Measurements from ENCODE around the gene SLC38A8. TPM values are rescaled to one million over a fixed set of nuclear protein-coding genes. Genes with fewer than 3 reads are reported as not detected.

The SLC38A8 gene
- total RNA-seq, 2 donors from 2014 or later, result not detected

DNA sequence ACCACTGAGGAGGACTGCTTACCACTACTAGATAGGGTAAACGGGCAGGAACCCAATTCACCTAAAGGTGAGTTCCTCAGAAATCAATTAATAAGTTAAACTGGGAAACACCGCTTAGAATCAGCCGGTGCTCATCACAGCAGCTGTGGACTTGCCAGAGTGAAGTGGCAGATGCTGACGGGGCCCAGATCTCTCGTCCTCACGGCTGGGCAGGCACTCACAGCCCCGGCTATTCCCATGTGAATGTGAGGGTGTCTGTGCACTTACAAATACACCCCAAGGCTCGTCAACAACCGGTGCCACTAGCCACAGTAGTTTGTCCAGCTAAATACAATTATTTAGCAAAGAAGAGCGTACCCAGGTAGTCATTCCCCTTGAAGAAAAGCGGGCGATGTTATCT lies 44.4 kb upstream of the SLC38A8 start:
- DNase-seq (ENCODE audit: low spot score), result no peak
- Histone ChIP-seq H3K27ac (peak overlapping the region; percentile 76 to 85), H3K9me3 (no peaks in the 10 kb centered on the region), H3K4me3 (no peak overlapping the region), H3K36me3 (peaks cover 77% of the 10 kb centered on the region), H3K27me3 (no peaks in the 10 kb centered on the region), H3K4me1 (peaks cover 0 to 29% of the 10 kb centered on the region in 2 donors)
- TF ChIP-seq, protein P1, sequence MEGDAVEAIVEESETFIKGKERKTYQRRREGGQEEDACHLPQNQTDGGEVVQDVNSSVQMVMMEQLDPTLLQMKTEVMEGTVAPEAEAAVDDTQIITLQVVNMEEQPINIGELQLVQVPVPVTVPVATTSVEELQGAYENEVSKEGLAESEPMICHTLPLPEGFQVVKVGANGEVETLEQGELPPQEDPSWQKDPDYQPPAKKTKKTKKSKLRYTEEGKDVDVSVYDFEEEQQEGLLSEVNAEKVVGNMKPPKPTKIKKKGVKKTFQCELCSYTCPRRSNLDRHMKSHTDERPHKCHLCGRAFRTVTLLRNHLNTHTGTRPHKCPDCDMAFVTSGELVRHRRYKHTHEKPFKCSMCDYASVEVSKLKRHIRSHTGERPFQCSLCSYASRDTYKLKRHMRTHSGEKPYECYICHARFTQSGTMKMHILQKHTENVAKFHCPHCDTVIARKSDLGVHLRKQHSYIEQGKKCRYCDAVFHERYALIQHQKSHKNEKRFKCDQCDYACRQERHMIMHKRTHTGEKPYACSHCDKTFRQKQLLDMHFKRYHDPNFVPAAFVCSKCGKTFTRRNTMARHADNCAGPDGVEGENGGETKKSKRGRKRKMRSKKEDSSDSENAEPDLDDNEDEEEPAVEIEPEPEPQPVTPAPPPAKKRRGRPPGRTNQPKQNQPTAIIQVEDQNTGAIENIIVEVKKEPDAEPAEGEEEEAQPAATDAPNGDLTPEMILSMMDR (IDR thresholded peaks at IDR 0.05), result no peak

DNA sequence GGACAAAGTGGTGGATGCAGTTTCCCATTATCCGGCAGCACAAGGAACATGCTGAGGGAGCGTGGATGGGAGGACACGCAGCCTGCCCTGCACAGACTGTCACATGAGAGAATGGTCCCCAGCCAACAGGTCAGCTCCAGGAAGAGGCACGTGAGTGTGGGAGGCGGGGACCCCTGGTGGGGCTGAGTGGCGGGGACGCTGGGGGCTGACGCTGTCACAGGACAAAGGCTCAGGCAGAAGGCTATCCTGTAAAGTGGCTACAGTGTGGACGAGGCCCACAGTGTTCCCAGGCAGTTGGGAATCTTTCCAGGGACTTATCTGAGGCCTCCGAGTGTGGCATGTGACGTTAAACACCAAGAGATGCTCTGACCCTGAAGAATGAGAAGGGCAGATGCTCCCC lies 43.7 kb upstream of the SLC38A8 start:
- Histone ChIP-seq H3K36me3 (peaks cover 77% of the 10 kb centered on the region), H3K27ac (peak overlapping the region; percentile 84 to 85), H3K27me3 (no peaks in the 10 kb centered on the region), H3K4me1 (peaks cover 0 to 26% of the 10 kb centered on the region in 2 donors), H3K9me3 (no peaks in the 10 kb centered on the region), H3K4me3 (no peak overlapping the region)
- DNase-seq (ENCODE audit: low spot score), result no peak
- TF ChIP-seq, protein P1 (IDR thresholded peaks at IDR 0.05), result no peak

DNA sequence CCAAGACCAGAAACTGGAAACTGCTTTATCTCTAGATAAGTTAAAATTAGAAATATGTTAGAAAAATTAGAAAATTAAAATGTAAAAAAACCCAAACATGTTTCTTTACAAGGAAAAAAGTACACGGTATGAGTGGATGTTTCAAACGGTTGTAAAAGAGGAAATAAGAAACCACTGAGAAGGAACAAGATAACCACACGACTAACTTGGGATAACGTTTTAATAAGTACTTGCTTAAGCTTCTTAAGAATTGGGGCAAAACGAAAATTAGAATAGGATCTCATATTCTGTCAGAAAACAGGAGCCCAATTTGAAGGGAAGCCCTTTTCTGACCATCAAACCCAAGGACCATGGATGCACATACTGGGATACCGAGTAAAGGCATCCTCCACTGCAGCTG lies 43.2 kb upstream of the SLC38A8 start:
- Histone ChIP-seq H3K4me3 (no peak overlapping the region), H3K27me3 (no peaks in the 10 kb centered on the region), H3K9me3 (no peaks in the 10 kb centered on the region), H3K27ac (peak overlapping the region; percentile 84 to 85), H3K36me3 (peaks cover 77% of the 10 kb centered on the region), H3K4me1 (peaks cover 0 to 31% of the 10 kb centered on the region in 2 donors)
- no peak for DNase-seq (ENCODE audit: low spot score)
- TF ChIP-seq, protein P1 (IDR thresholded peaks at IDR 0.05), result no peak

DNA sequence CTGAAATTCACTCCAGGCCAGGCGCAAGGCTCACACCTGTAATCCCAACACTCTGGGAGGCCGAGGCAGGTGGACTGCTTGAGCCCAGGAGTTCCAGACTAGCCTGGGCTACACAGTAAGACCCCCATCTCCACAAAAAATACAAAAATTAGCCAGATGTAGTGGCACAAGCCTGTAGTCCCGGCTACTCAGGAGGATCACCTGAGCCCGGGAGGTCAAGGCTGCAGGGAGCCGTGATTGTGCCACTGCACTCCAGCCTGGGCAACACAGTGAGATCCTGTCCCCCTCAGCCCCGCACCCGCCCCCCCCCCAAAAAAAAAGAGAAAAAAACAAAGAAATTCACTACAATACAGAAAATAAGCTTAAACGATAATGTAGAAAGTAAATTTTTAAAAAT lies 42.7 kb upstream of the SLC38A8 start:
- Histone ChIP-seq H3K36me3 (peaks cover 74% of the 10 kb centered on the region), H3K4me3 (no peak overlapping the region), H3K4me1 (peaks cover 0 to 35% of the 10 kb centered on the region in 2 donors), H3K27me3 (no peaks in the 10 kb centered on the region), H3K27ac (peak overlapping the region; percentile 84 to 85), H3K9me3 (no peaks in the 10 kb centered on the region)
- TF ChIP-seq, protein P1 (IDR thresholded peaks at IDR 0.05), result no peak
- DNase-seq (ENCODE audit: low spot score), result no peak

DNA sequence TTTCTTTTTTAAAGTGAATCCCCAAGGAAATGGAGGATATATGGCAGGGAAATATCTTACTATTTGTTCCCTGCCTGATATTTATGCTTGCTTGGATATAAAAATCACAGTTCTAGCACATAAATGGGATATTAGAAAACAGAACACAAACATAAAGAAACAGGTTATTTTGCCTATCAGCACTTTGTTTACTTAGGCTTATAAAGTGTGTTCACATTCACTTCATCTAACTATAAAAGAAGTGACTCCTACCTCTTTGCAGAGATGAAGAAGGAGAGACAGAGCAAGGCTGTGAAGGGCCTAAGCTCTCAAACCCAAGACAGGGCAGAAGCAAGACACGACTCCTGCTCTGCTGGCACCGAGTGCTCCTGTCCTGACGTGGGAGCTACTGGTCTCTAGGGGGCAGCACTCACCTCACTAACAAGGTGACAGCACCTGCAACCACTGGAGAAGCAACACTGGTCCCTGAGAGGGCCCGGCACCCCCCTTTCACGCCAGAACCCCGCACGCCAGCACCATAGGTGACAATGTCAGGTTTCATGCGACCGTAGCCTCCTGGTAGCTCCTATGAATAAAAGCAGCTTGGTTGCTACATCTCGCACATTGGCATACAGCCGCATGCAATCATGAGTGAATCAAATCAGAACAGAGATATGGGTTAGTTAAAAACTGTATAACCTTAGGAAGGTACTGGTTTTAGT lies 42.1 kb upstream of the SLC38A8 start:
- Histone ChIP-seq H3K27me3 (no peaks in the 10 kb centered on the region), H3K4me1 (peaks cover 0 to 39% of the 10 kb centered on the region in 2 donors), H3K9me3 (no peaks in the 10 kb centered on the region), H3K4me3 (no peak overlapping the region), H3K27ac (peak overlapping the region; percentile 84 to 85), H3K36me3 (peaks cover 73% of the 10 kb centered on the region)
- DNase-seq (ENCODE audit: low spot score), result no peak
- TF ChIP-seq, protein P1 (IDR thresholded peaks at IDR 0.05), result peak; percentile 71 to 76

Measured in right atrium auricular region (tissue), 2 donors.